A673 (cell line): Measurements from ENCODE around the gene DPP10.

Experiments
- EZH2 ChIP-seq: fragments of 200-600 bp; sonication (generic); IDR thresholded peaks from 2 replicates; pipeline ENCODE4 v1.6.1; 2017; ENCODE audit warnings: borderline replicate concordance, low read depth, mild to moderate bottlenecking, mixed read lengths, antibody characterized with exemption, low read length; ENCODE audit not compliant: poor library complexity, severe bottlenecking
- TF ChIP-seq, protein P1 (sequence below): fragments of 300-800, 200-600 bp; sonication (generic); conservative IDR thresholded peaks from 2 replicates; pipeline ENCODE4 v1.5.1; 2017; ENCODE audit warnings: low read depth, mild to moderate bottlenecking, antibody characterized with exemption, low read length, moderate library complexity, mixed read lengths

DNA sequence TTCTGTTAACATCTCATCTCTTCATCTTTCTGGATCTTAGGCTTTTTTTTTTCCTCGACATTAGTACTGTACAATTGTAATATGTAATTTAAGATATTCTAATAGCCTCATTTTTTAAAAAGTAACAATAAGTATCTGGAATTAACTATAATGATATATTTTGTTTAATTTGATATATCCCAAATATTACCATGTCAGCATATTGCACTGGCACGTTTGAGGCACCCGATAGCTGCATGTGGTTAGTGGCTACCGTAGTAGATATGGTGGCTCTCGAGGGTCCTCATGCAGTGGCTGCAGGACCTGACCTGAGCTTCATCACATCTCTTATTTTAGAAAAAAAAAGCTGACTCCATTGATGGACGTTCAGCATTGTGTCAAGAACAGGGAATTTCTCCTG, 371.9 kb downstream of the DPP10 start:
- TF ChIP-seq, protein P1, sequence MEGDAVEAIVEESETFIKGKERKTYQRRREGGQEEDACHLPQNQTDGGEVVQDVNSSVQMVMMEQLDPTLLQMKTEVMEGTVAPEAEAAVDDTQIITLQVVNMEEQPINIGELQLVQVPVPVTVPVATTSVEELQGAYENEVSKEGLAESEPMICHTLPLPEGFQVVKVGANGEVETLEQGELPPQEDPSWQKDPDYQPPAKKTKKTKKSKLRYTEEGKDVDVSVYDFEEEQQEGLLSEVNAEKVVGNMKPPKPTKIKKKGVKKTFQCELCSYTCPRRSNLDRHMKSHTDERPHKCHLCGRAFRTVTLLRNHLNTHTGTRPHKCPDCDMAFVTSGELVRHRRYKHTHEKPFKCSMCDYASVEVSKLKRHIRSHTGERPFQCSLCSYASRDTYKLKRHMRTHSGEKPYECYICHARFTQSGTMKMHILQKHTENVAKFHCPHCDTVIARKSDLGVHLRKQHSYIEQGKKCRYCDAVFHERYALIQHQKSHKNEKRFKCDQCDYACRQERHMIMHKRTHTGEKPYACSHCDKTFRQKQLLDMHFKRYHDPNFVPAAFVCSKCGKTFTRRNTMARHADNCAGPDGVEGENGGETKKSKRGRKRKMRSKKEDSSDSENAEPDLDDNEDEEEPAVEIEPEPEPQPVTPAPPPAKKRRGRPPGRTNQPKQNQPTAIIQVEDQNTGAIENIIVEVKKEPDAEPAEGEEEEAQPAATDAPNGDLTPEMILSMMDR = no peak
- no peak for TF ChIP-seq EZH2
